LNCAP (cell line): Measurements from ENCODE around the gene LACTBL1.

ENCODE experiments used
- CTCF ChIP-seq: fragments of 450-650 bp; IDR thresholded peaks from 2 replicates; pipeline ENCODE4 v1.5.1; 2017; ENCODE audit warnings: mild to moderate bottlenecking

The LACTBL1 gene

GRCh38 chr1:22963044-22963677 is 9.5 kb downstream of the LACTBL1 start:
- TF ChIP-seq CTCF = no peak

- TF ChIP-seq CTCF = no peak
Measured at GRCh38 chr1:22962558-22962957, 10.1 kb downstream of the LACTBL1 start.

GRCh38 chr1:22959545-22960360 is 12.9 kb downstream of the LACTBL1 start:
- no peak for TF ChIP-seq CTCF

- TF ChIP-seq CTCF = no peak
Measured at GRCh38 chr1:22958556-22958955, 14.1 kb downstream of the LACTBL1 start.

GRCh38 chr1:22957066-22957465 is 15.6 kb downstream of the LACTBL1 start:
- TF ChIP-seq CTCF = no peak

- TF ChIP-seq CTCF = no peak
Measured at GRCh38 chr1:22955146-22955545, 17.5 kb downstream of the LACTBL1 start.

GRCh38 chr1:22953740-22954141 is 18.9 kb downstream of the LACTBL1 start:
- no peak for TF ChIP-seq CTCF
